ENCODE measurements around the gene AKR7A3. TPM values are rescaled to one million over a fixed set of nuclear protein-coding genes. Genes with fewer than 3 reads are reported as not detected.

AKR7A3 gene
- polyA plus RNA-seq, 1 donor, result 3.2 TPM

DNA sequence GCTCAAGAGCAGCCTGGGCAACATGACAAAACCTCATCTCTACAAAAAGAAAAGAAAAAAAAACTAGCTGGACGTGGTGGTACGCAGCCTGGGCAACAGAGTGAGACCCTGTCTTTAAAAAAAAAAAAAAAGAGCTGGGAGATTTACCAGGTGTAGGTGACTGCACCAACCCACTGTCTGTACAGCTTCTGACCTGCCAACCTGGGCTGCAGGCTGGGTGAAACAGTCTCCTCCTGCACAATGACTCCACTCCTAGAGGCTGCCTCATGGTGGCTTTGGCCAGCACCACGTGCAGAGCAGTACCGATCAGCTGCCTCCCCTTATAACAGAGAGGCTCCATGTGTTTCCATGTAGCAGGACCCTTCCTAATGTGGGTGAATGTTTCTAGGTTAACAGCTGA is 33.3 kb downstream of the AKR7A3 start:
- no peak overlapping the region for H3K4me3 ChIP-seq (ENCODE audit: low read length)

DNA sequence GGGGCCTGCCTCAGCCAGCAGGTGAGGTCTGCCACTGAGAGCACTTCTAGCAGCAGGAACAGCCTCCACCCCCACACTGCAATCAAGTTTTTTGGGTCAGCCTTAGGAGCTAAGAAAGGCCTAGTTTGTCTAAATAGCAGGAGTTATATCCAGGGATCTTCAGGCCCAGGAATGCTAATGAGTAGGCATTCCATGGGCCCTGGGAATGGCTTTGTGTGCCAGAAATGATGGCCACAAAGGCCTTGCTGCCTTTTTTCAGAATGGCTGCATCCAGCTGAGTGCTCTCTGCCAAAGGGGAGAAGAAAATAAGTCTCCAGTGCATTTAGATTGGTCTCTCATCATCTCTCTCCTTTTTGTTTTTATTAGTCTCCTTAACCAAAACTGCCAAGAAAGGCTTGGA is 34.2 kb downstream of the AKR7A3 start:
- Histone ChIP-seq H3K4me3 (ENCODE audit: low read length) (no peak overlapping the region), H3K4me1 (ENCODE audit: control insufficient read depth, insufficient read depth, low read length) (peaks cover 12% of the 10 kb centered on the region), H3K27me3 (ENCODE audit: control insufficient read depth, insufficient read depth, low read length) (no peaks in the 10 kb centered on the region), H3K36me3 (ENCODE audit: control insufficient read depth, insufficient read depth, low read length) (peaks cover 46% of the 10 kb centered on the region), H3K9me3 (ENCODE audit: control insufficient read depth, low read depth, low read length) (no peaks in the 10 kb centered on the region), H3K27ac (ENCODE audit: low read length) (no peak overlapping the region)
- no peak for DNase-seq

More for the DNA sequence above, 33.3 kb downstream of the AKR7A3 start:
- H3K27me3 ChIP-seq (ENCODE audit: control insufficient read depth, insufficient read depth, low read length), result no peaks in the 10 kb centered on the region
- peaks cover 12% of the 10 kb centered on the region for H3K4me1 ChIP-seq (ENCODE audit: control insufficient read depth, insufficient read depth, low read length)
- H3K27ac ChIP-seq (ENCODE audit: low read length), result no peak overlapping the region
- no peak for DNase-seq
- WGBS (ENCODE audit: insufficient coverage, low lambda C conversion rate), result no CpG with 5 or more reads among the region's 4 CpGs
- H3K9me3 ChIP-seq (ENCODE audit: control insufficient read depth, low read depth, low read length), result no peaks in the 10 kb centered on the region
- H3K36me3 ChIP-seq (ENCODE audit: control insufficient read depth, insufficient read depth, low read length), result peaks cover 55% of the 10 kb centered on the region

DNA sequence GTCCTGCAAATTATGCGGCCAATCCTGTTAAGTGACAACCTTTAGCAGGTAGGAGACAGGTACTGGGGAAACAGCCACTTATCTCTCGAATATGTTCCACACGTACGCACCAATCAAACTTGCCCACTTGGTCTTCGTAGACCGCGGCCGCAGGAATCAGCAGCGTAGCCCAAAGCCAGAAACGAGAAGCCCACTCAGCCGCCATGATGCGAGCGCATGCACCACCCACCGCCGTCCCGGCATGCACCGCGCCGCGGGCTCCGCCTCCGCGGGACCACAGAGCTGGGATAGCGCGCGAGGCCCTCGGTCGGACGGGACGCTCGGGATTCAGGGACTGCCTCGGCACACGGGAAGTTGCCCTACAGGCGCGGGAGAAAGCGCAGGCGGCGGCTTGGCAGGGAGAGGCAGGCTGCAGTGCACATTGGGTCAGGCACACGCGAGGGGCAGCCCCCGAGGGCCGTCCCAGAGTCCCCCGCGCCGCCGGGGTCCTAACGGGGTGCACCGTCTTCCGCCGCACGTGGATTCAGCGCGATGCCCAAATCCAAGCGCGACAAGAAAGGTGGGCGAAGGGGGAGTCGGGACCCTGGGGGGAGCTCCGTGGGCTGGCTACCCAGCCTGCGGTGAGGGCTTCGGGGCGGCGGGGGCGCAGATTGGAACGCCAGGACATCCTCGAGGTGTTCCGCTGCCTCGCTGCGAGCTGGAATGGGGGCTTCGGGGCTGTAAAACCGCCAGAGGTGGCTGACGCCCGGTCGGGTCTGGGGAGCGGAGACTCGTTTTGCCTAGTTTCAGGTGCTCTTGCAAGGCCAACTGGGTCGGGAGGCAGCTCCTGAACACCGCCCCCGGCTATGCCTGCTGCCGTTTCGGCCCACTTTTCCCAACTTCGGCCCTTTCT is 37.0 kb downstream of the AKR7A3 start, which contains the start of the genes EMC1 and MRTO4:
EMC1 (minus strand) TSS at position 220 of the 892 bp plus-strand sequence; CDS start at position 205, 15 bp downstream.
MRTO4 (plus strand) TSS at position 501 of the 892 bp plus-strand sequence; CDS start at position 532, 31 bp downstream.
- peak; percentile 71 to 90 for DNase-seq
- H3K27ac ChIP-seq (ENCODE audit: low read length), result peak within 1 kb of the TSS; percentile 94
- peak within 1 kb of the TSS; percentile 61 for H3K4me3 ChIP-seq (ENCODE audit: low read length)
- H3K4me1 ChIP-seq (ENCODE audit: control insufficient read depth, insufficient read depth, low read length), result peaks cover 12% of the 10 kb centered on the region
- WGBS (ENCODE audit: insufficient coverage, low lambda C conversion rate), result no CpG with 5 or more reads among the region's 81 CpGs
- peaks cover 19% of the 10 kb centered on the region for H3K36me3 ChIP-seq (ENCODE audit: control insufficient read depth, insufficient read depth, low read length)
- H3K27me3 ChIP-seq (ENCODE audit: control insufficient read depth, insufficient read depth, low read length), result no peaks in the 10 kb centered on the region
- no peaks in the 10 kb centered on the region for H3K9me3 ChIP-seq (ENCODE audit: control insufficient read depth, low read depth, low read length)

DNA sequence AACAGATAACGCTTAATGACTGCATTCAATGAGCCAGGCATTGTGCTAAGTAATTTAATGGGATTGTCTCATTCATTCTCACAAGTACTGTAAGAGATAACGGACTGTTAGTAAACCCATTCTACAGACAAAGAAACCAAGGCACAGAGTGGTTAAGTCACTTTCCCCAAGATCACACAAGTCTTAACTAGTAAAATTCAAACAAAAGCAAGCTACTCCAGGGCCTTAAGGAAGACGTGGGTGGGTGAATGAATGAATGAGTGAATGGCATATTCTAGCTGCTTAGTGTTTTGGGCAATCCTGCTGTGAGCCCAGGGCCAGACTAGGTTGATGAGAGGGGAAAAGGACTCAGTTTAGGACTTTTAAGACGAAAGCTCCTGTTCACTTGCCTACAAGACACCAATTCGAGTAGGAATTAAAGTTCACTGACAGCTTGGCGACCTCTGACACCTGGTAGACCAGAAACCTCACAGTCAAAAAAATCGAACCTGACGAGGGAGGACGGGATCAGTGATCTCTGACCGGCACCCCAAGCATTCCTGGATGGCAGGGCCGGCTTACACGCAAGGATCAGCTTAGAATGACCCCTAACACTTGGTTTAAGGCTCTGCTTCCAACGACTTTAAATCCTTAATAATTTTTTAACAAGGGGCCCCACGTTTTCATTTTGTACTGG is 37.8 kb downstream of the AKR7A3 start:
- peaks cover 14% of the 10 kb centered on the region for H3K36me3 ChIP-seq (ENCODE audit: control insufficient read depth, insufficient read depth, low read length)
- peaks cover 12% of the 10 kb centered on the region for H3K4me1 ChIP-seq (ENCODE audit: control insufficient read depth, insufficient read depth, low read length)
- H3K9me3 ChIP-seq (ENCODE audit: control insufficient read depth, low read depth, low read length), result no peaks in the 10 kb centered on the region
- peak overlapping the region; percentile 61 for H3K4me3 ChIP-seq (ENCODE audit: low read length)
- no peak overlapping the region for H3K27ac ChIP-seq (ENCODE audit: low read length)
- WGBS (ENCODE audit: insufficient coverage, low lambda C conversion rate), result no CpG with 5 or more reads among the region's 14 CpGs
- peak in 1 of 2 donors; percentile 6 for DNase-seq
- no peaks in the 10 kb centered on the region for H3K27me3 ChIP-seq (ENCODE audit: control insufficient read depth, insufficient read depth, low read length)

DNA sequence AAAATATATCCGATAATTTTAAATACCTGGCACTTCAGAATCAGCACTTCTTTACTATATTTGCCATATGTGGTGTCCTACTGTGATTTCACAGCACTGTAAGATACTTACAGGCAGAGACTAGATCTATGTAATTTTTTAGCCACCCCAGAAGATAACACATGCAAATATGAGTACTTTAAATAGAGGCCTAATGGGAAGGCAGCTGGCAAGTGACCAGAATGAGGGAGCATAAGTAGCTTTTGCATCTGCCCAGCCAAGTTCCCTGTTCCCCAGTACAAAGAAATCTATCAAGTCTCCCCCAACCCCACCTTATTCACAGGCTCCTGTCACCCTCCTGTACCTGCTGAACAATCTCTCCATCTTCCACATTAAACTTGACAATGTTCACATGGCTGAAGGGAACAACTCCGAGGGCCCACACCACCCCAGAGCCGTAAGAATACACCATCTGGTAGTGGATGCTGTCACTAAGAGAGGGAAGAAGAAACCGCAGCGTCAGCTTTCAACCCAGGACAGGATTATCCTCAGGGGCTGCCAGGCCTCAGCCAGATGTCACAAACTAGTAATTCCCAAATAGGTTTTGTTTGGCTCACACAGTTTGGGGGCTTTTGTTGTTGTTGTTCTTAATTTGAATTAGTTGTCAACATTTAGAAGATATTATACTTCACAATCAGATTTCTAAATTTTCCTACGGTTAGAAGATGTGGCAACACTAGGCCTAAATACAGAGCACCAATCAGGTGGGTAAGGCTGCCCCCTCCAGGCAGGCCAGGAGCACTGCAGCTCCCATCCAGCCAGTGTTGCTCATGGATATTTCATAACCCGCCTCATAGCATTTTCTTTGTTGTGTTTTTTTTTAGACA is 47.7 kb downstream of the AKR7A3 start:
- no peak overlapping the region for H3K4me3 ChIP-seq (ENCODE audit: low read length)
- H3K36me3 ChIP-seq (ENCODE audit: control insufficient read depth, insufficient read depth, low read length), result peaks cover 82% of the 10 kb centered on the region
- no CpG with 5 or more reads among the region's 7 CpGs for WGBS (ENCODE audit: insufficient coverage, low lambda C conversion rate)
- peak; percentile 32 to 33 for DNase-seq
- H3K27ac ChIP-seq (ENCODE audit: low read length), result no peak overlapping the region
- H3K4me1 ChIP-seq (ENCODE audit: control insufficient read depth, insufficient read depth, low read length), result no peaks in the 10 kb centered on the region
- H3K9me3 ChIP-seq (ENCODE audit: control insufficient read depth, low read depth, low read length), result no peaks in the 10 kb centered on the region
- H3K27me3 ChIP-seq (ENCODE audit: control insufficient read depth, insufficient read depth, low read length), result no peaks in the 10 kb centered on the region

DNA sequence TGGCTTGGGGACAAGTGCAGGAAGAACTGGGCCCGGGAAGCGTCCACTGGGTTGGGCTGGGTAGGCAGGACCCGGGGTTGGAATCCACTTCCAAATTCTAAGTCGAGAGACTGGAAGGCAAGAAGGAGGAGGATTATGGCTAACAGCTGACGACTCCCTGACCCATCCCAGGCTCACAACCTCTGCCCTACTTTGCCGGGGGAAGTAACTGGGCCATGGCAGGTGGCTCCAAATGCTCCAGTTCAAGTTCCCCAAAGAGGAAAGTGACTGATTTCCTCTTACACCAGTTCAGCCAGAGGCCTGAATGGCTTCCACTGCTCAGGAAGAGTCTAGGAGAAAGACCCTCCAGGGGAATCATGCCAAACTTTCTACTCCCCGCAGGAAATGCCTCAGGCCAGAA is 48.7 kb downstream of the AKR7A3 start:
- Histone ChIP-seq H3K27me3 (ENCODE audit: control insufficient read depth, insufficient read depth, low read length) (no peaks in the 10 kb centered on the region), H3K4me3 (ENCODE audit: low read length) (no peak overlapping the region), H3K9me3 (ENCODE audit: control insufficient read depth, low read depth, low read length) (no peaks in the 10 kb centered on the region), H3K36me3 (ENCODE audit: control insufficient read depth, insufficient read depth, low read length) (peaks cover 87% of the 10 kb centered on the region), H3K4me1 (ENCODE audit: control insufficient read depth, insufficient read depth, low read length) (no peaks in the 10 kb centered on the region), H3K27ac (ENCODE audit: low read length) (no peak overlapping the region)
- no CpG with 5 or more reads among the region's 7 CpGs for WGBS (ENCODE audit: insufficient coverage, low lambda C conversion rate)
- no peak for DNase-seq

DNA sequence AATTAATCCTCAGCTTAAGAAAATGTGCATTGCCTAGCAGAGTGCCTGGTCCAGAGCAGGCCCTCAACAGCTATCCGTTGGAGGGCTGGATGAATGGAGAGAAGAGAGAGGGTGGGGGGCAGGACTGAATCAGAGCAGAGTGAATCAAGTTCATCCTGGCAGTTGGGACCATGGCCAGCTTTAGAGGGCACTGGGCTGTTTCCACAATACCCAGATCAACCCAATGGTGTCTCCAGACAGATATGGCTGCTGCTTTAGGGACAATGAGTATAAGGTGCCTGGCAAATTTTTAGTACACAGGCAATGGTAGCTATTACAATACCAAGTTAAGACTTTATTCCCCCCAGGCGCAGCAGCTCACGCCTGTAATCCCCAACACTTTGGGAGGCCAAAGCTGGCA is 54.3 kb downstream of the AKR7A3 start:
- Histone ChIP-seq H3K27me3 (ENCODE audit: control insufficient read depth, insufficient read depth, low read length) (no peaks in the 10 kb centered on the region), H3K4me1 (ENCODE audit: control insufficient read depth, insufficient read depth, low read length) (no peaks in the 10 kb centered on the region), H3K36me3 (ENCODE audit: control insufficient read depth, insufficient read depth, low read length) (peaks cover 86% of the 10 kb centered on the region), H3K9me3 (ENCODE audit: control insufficient read depth, low read depth, low read length) (no peaks in the 10 kb centered on the region), H3K4me3 (ENCODE audit: low read length) (no peak overlapping the region), H3K27ac (ENCODE audit: low read length) (no peak overlapping the region)
- no peak for DNase-seq
- no CpG with 5 or more reads among the region's 3 CpGs for WGBS (ENCODE audit: insufficient coverage, low lambda C conversion rate)

Other genes starting within 250 kb of the AKR7A3 start
- 98.1 TPM for gene UBR4, start 78.5 kb downstream of the AKR7A3 start, polyA plus RNA-seq
- 33.8 TPM for gene EMC1, start 37.2 kb downstream of the AKR7A3 start, polyA plus RNA-seq
- 27.4 TPM for gene MRTO4, start 37.0 kb downstream of the AKR7A3 start, polyA plus RNA-seq
- gene AKR7A2, start 23.4 kb upstream of the AKR7A3 start, polyA plus RNA-seq, result 94.4 TPM
- gene SLC66A1, start 23.6 kb upstream of the AKR7A3 start, polyA plus RNA-seq, result 21.5 TPM
- gene CAPZB, start 196.8 kb upstream of the AKR7A3 start, polyA plus RNA-seq, result 245 TPM

All from large intestine (tissue), 3 donors.